Upper lobe of left lung (tissue), 6 donors: ENCODE measurements around the gene GSG1L. TPM values are rescaled to one million over a fixed set of nuclear protein-coding genes. Genes with fewer than 3 reads are reported as not detected.

Experiments used
- ATAC-seq, 2 donors: fragments of 200-7000 bp; cut with Tn5 transposase; one replicate each; pipeline ENCODE4 v1.9.1; 2022; ENCODE audit warnings: mild to moderate bottlenecking in 2 of 2, moderate library complexity in 2 of 2; ENCODE audit not compliant: low FRiP score in 2 of 2
- DNase-seq, 2 donors: peaks; one replicate each; pipeline ENCODE4 v3.0.0-alpha.2; 2019 to 2020
- H3K27ac ChIP-seq, 4 donors: fragments of 200-600 bp; sonication (generic); one replicate each; pipeline ENCODE4 v1.5.1; 2016 to 2019
- H3K27me3 ChIP-seq, 4 donors: fragments of 200-600 bp; sonication (generic); one replicate each; pipeline ENCODE4 v1.5.1; 2017 to 2019
- H3K36me3 ChIP-seq, 4 donors: fragments of 200-600 bp; sonication (generic); one replicate each; pipeline ENCODE4 v1.5.1; 2016 to 2019
- H3K4me1 ChIP-seq, 4 donors: fragments of 200-600 bp; sonication (generic); one replicate each; pipeline ENCODE4 v1.5.1; 2018 to 2019
- H3K4me3 ChIP-seq, 4 donors: fragments of 200-600 bp; sonication (generic); one replicate each; pipeline ENCODE4 v1.5.1; 2017 to 2019; ENCODE audit warnings: mild to moderate bottlenecking in 2 of 4, moderate library complexity in 1 of 4
- H3K9me3 ChIP-seq, 4 donors: fragments of 200-600 bp; sonication (generic); one replicate each; pipeline ENCODE4 v1.5.1; 2018 to 2019
- CTCF ChIP-seq, 6 experiments: fragments of 450-650 bp in 4 of 6; fragments of 200-600 bp in 2 of 6; sonication (generic) in 2 of 6; IDR thresholded peaks; one replicate each; pipeline ENCODE4 v1.5.1; 2016 to 2019; ENCODE audit warnings: antibody characterized with exemption in 6 of 6
- EP300 ChIP-seq, 4 donors: sonication (generic); formaldehyde crosslinking; IDR thresholded peaks; one replicate each; pipeline ENCODE4 v1.5.1; 2017; ENCODE audit warnings: antibody characterized with exemption in 4 of 4, control low read depth in 2 of 4
- POLR2A ChIP-seq, 4 donors: fragments of 450-650 bp; IDR thresholded peaks; one replicate each; pipeline ENCODE4 v1.5.1; 2016 to 2017; ENCODE audit warnings: antibody characterized with exemption in 4 of 4, mild to moderate bottlenecking in 2 of 4
- POLR2AphosphoS5 ChIP-seq, 2 donors: sonication (generic); formaldehyde crosslinking; IDR thresholded peaks; one replicate each; pipeline ENCODE4 v1.5.1; 2017; ENCODE audit warnings: antibody characterized with exemption in 2 of 2
- WGBS, 2 donors: methylation state at CpG; one replicate each; pipeline ENCODE4 v1.1.5; 2017 to 2018; 5-methylcytosine and 5-hydroxymethylcytosine counted together
- small RNA-seq, 4 donors: library from RNA; depleted of rRNA; stranded (forward); fragments of <200 nt; gene quantifications; one replicate each; pipeline ENCODE3, GENCODE V24; 2016
- total RNA-seq, 6 donors: library from RNA; depleted of rRNA in 4 of 6; stranded (reverse); fragments of >200 nt in 4 of 6; gene quantifications; one replicate each; pipeline versions ENCODE4 v1.1.0 to v1.2.1, GENCODE V29; 2016 to 2021
- donor health status: DM: no; HTN: no; CAD: no; lungs with moderate emphysema.
- donor health status: DM: no; HTN: yes; CAD: no; lungs with severe emphysema.

Gene GSG1L
- total RNA-seq, 6 donors from 2014 or later: 2.2 TPM; not detected in 5

- 90 to 94% methylated on average over 6 to 11 of the region's 11 CpGs for WGBS, 2 donors
- Histone ChIP-seq H3K9me3 (no peaks in the 10 kb centered on the region), H3K27me3 (no peaks in the 10 kb centered on the region), H3K4me1 (no peaks in the 10 kb centered on the region), H3K4me3 (no peak overlapping the region), H3K36me3 (peaks cover 0 to 36% (median 12%) of the 10 kb centered on the region in 4 donors), H3K27ac (no peak overlapping the region)
- ATAC-seq: peak in 1 of 2 donors; percentile 41
- no peak for TF ChIP-seq POLR2A (IDR thresholded peaks at IDR 0.05)
- no peak for TF ChIP-seq POLR2AphosphoS5 (IDR thresholded peaks at IDR 0.05)
- no peak for TF ChIP-seq EP300 (IDR thresholded peaks at IDR 0.05)
- TF ChIP-seq CTCF (IDR thresholded peaks at IDR 0.05): no peak
- DNase-seq: no peak
These were observed 324.9 kb downstream of the GSG1L start for GRCh38 chr16:27738596-27738995.

Small RNA genes lying within 50 kb of the gene (small RNA-seq; reads per million reads assigned to genes)
- gene RNU6-1241P: 0 reads per million in 4 donors
- gene RNU6-159P: 0 reads per million in 4 donors

Other genes starting within 250 kb of the GSG1L start
- gene XPO6, start 148.3 kb upstream of the GSG1L start, total RNA-seq: 100 to 1,000 TPM in 5 of 6 donors, 10 to 100 TPM in 1; 95.5 to 256 (median 129) TPM
- 1 to 10 TPM; 1.1 to 4.2 (median 2.1) TPM for gene SBK1, start 228.8 kb upstream of the GSG1L start, total RNA-seq